Esophagus muscularis mucosa (tissue), 4 donors: ENCODE results near the gene ZNF532. TPM values are rescaled to one million over a fixed set of nuclear protein-coding genes. Genes with fewer than 3 reads are reported as not detected.

Experiments used
- DNase-seq: peaks from one replicate; pipeline ENCODE4 v3.0.0-alpha.2; 2017; ENCODE audit errors: extremely low spot score
- H3K27ac ChIP-seq, 4 donors: fragments of 200-600 bp; sonication (generic); replicated peaks in 1 of 4; 1 replicate in 3 of 4; 2 replicates in 1 of 4; pipeline ENCODE4 v1.5.1; 2016 to 2019; ENCODE audit warnings: mild to moderate bottlenecking in 1 of 4
- H3K27me3 ChIP-seq, 4 donors: fragments of 200-600 bp; sonication (generic); one replicate each; pipeline versions ENCODE4 v1.5.1 to v1.6.0; 2016 to 2019
- H3K36me3 ChIP-seq, 4 donors: fragments of 200-600 bp; sonication (generic); one replicate each; pipeline ENCODE4 v1.5.1; 2016 to 2019
- H3K4me1 ChIP-seq, 4 donors: fragments of 200-600 bp; sonication (generic); one replicate each; pipeline ENCODE4 v1.5.1; 2016 to 2019
- H3K4me3 ChIP-seq, 4 donors: fragments of 200-600 bp; sonication (generic); 1 replicate in 2 of 4; 2 replicates in 2 of 4; pipeline ENCODE4 v1.5.1; 2016 to 2019; ENCODE audit warnings: mild to moderate bottlenecking in 4 of 4, moderate library complexity in 1 of 4
- H3K9me3 ChIP-seq, 4 donors: fragments of 200-600 bp; sonication (generic); 1 replicate in 3 of 4; 2 replicates in 1 of 4; pipeline ENCODE4 v1.5.1; 2016 to 2019
- EP300 ChIP-seq: sonication (generic); formaldehyde crosslinking; IDR thresholded peaks from one replicate; pipeline ENCODE4 v1.6.1; 2017; ENCODE audit warnings: antibody characterized with exemption
- POLR2A ChIP-seq: fragments of 450-650 bp; IDR thresholded peaks from one replicate; pipeline ENCODE4 v1.6.1; 2017; ENCODE audit warnings: antibody characterized with exemption, moderate library complexity, mild to moderate bottlenecking, low read depth
- POLR2AphosphoS5 ChIP-seq, 2 donors: sonication (generic); formaldehyde crosslinking; IDR thresholded peaks; one replicate each; pipeline ENCODE4 v1.6.1; 2017; ENCODE audit warnings: antibody characterized with exemption in 2 of 2
- WGBS: methylation state at CpG from one replicate; pipeline ENCODE4 v1.1.5; 2018; 5-methylcytosine and 5-hydroxymethylcytosine counted together
- intact Hi-C: fragments of 100-400 bp; cut with DNase I; formaldehyde crosslinking; loops from one replicate; pipeline ENCODE4 v1.15.1; 2023
- total RNA-seq, 4 donors: library from RNA; depleted of rRNA; stranded (reverse); fragments of >200 nt; gene quantifications; one replicate each; pipeline versions ENCODE4 v1.1.0 to v1.2.1, GENCODE V29; 2016
- TF ChIP-seq, protein P1 (sequence below), 3 experiments: fragments of 200-600 bp in 2 of 3; fragments of 450-650 bp in 1 of 3; sonication (generic) in 2 of 3; IDR thresholded peaks; one replicate each; pipeline ENCODE4 v1.5.1; 2017 to 2019; ENCODE audit warnings: antibody characterized with exemption in 3 of 3, mild to moderate bottlenecking in 2 of 3, moderate library complexity in 1 of 3

Gene ZNF532
- total RNA-seq, 4 donors from 2014 or later = 62.3 to 121 (median 64.7) TPM

GRCh38 chr18:59029663-59030429 lies 165.2 kb downstream of the ZNF532 start:
- no peak overlapping the region for H3K27ac ChIP-seq
- TF ChIP-seq POLR2A (no peak), POLR2AphosphoS5 (IDR thresholded peaks at IDR 0.05) (no peak), EP300 (no peak)
- TF ChIP-seq, protein P1, sequence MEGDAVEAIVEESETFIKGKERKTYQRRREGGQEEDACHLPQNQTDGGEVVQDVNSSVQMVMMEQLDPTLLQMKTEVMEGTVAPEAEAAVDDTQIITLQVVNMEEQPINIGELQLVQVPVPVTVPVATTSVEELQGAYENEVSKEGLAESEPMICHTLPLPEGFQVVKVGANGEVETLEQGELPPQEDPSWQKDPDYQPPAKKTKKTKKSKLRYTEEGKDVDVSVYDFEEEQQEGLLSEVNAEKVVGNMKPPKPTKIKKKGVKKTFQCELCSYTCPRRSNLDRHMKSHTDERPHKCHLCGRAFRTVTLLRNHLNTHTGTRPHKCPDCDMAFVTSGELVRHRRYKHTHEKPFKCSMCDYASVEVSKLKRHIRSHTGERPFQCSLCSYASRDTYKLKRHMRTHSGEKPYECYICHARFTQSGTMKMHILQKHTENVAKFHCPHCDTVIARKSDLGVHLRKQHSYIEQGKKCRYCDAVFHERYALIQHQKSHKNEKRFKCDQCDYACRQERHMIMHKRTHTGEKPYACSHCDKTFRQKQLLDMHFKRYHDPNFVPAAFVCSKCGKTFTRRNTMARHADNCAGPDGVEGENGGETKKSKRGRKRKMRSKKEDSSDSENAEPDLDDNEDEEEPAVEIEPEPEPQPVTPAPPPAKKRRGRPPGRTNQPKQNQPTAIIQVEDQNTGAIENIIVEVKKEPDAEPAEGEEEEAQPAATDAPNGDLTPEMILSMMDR (IDR thresholded peaks at IDR 0.05) = no peak
- 86% methylated on average over 21 of the region's 23 CpGs for WGBS

DNA sequence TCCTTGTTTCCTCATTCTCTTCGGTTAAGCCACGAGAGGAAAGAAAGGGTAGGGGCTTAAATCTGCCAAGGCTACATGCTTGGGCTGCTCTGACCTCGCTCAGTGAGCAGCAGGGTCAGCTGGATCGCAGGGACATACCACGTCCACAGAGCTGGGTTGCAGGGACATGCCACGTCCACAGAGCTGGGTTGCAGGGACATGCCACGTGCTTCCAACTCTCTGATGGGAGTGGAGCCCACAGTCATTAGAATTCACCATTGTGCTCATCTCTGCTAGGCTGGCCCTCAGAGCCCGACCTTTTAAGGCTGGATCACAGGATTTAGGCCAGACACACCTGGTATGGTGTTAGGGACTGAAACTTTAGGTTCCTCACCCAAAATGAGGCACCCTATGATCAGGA lies 167.6 kb downstream of the ZNF532 start:
- Histone ChIP-seq H3K4me1 (no peaks in the 10 kb centered on the region), H3K9me3 (no peaks in the 10 kb centered on the region), H3K4me3 (no peak overlapping the region), H3K27me3 (no peaks in the 10 kb centered on the region), H3K27ac (no peak overlapping the region), H3K36me3 (no peaks in the 10 kb centered on the region)
- 92% methylated on average over 8 of the region's 8 CpGs for WGBS
- DNase-seq = no peak
- intact Hi-C loops = no loop called here
- TF ChIP-seq POLR2A (no peak), POLR2AphosphoS5 (IDR thresholded peaks at IDR 0.05) (no peak), EP300 (no peak)
- TF ChIP-seq, protein P1 (IDR thresholded peaks at IDR 0.05) = no peak

More at GRCh38 chr18:59029663-59030429, 165.2 kb downstream of the ZNF532 start:
- Histone ChIP-seq H3K27me3 (no peaks in the 10 kb centered on the region), H3K4me1 (no peaks in the 10 kb centered on the region), H3K4me3 (no peak overlapping the region), H3K36me3 (no peaks in the 10 kb centered on the region), H3K9me3 (no peaks in the 10 kb centered on the region)
- intact Hi-C loops = no loop called here
- DNase-seq = no peak

- no peaks in the 10 kb centered on the region for H3K36me3 ChIP-seq
- no peak for TF ChIP-seq EP300
- no peak for TF ChIP-seq POLR2AphosphoS5 (IDR thresholded peaks at IDR 0.05)
- TF ChIP-seq, protein P1 (IDR thresholded peaks at IDR 0.05) = no peak
- no peak for TF ChIP-seq POLR2A
- WGBS = 89% methylated on average over 3 of the region's 3 CpGs
- no peak for DNase-seq
- intact Hi-C loops = no loop called here
- no peaks in the 10 kb centered on the region for H3K9me3 ChIP-seq
- no peak overlapping the region for H3K4me3 ChIP-seq
- H3K27ac ChIP-seq = no peak overlapping the region
- H3K27me3 ChIP-seq = no peaks in the 10 kb centered on the region
- H3K4me1 ChIP-seq = no peaks in the 10 kb centered on the region
These were observed 168.7 kb downstream of the ZNF532 start for GRCh38 chr18:59033359-59033758.

DNA sequence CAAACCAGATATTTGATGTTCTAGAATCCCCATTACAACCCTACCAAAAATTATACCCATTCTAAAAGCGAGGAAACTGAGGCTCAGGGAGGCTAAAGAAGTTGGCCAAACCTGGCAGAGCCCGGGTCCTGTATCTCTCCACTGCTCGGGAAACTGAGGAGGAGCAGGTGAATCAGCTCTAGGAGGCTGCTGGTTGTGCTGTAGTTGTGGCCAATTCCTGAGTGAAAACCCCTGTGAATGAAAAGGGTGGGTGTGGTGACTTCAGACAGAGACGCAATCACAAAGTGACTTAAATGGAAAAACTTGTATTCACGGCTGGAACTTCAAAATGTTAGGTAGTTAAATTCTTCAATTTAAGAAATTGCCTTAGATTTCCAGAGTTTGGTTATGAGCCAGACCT lies 169.3 kb downstream of the ZNF532 start:
- intact Hi-C loops = no loop called here
- TF ChIP-seq POLR2A = no peak
- no peak for TF ChIP-seq EP300
- TF ChIP-seq, protein P1 (IDR thresholded peaks at IDR 0.05) = no peak
- no peak for TF ChIP-seq POLR2AphosphoS5 (IDR thresholded peaks at IDR 0.05)
- H3K27me3 ChIP-seq = no peaks in the 10 kb centered on the region
- H3K4me3 ChIP-seq = no peak overlapping the region
- no peaks in the 10 kb centered on the region for H3K36me3 ChIP-seq
- H3K27ac ChIP-seq = no peak overlapping the region
- H3K4me1 ChIP-seq = no peaks in the 10 kb centered on the region
- 78% methylated on average over 5 of the region's 5 CpGs for WGBS
- no peaks in the 10 kb centered on the region for H3K9me3 ChIP-seq
- DNase-seq = no peak

GRCh38 chr18:59035591-59035990 lies 170.9 kb downstream of the ZNF532 start:
- no peaks in the 10 kb centered on the region for H3K27me3 ChIP-seq
- H3K4me3 ChIP-seq = no peak overlapping the region
- no peaks in the 10 kb centered on the region for H3K4me1 ChIP-seq
- H3K9me3 ChIP-seq = no peaks in the 10 kb centered on the region
- H3K27ac ChIP-seq = no peak overlapping the region
- intact Hi-C loops = no loop called here
- TF ChIP-seq POLR2A = no peak
- TF ChIP-seq, protein P1 (IDR thresholded peaks at IDR 0.05) = no peak
- TF ChIP-seq POLR2AphosphoS5 (IDR thresholded peaks at IDR 0.05) = no peak
- no peak for DNase-seq
- WGBS = 85% methylated on average over 8 of the region's 8 CpGs
- H3K36me3 ChIP-seq = no peaks in the 10 kb centered on the region
